IMR-90 (cell line): ENCODE data around the gene EEPD1. TPM values are rescaled to one million over a fixed set of nuclear protein-coding genes. Genes with fewer than 3 reads are reported as not detected.
A peak's percentile ranks its signal among the peaks of the same experiment; 100 is the strongest.

Experiments used
- ATAC-seq: fragments of 200-7000 bp; cut with Tn5 transposase; 2 replicates; pipeline ENCODE4 v1.9.1; 2020; ENCODE audit warnings: low read depth, mild to moderate bottlenecking, moderate library complexity
- BruUV-seq: library from RNA; stranded (reverse); fragments of 400-500 nt; replicated peaks from 2 replicates; lab custom pipeline; 2021; lab: Mats Ljungman, UMichigan
- CTCF ChIA-PET: fragments of 300-600 bp; formaldehyde crosslinking; extraction: SDS; loops from one replicate; lab custom pipeline; 2021; ENCODE audit warnings: antibody characterized with exemption; lab: Yijun Ruan, JAX
- POLR2A ChIA-PET: fragments of 300-600 bp; sonication (Branson Sonifier 250); formaldehyde crosslinking; loops from one replicate; lab custom pipeline; 2022; ENCODE audit warnings: antibody characterized with exemption; ENCODE audit not compliant: unreplicated experiment; lab: Charles Lee
- DNase-seq: peaks from one replicate; pipeline ENCODE4 v3.0.0; 2013
- H2AFZ ChIP-seq: replicated peaks from 2 replicates; pipeline ENCODE3; 2013; ENCODE audit warnings: low read length, mild to moderate bottlenecking; ENCODE audit not compliant: poor library complexity
- H2AK5ac ChIP-seq: 2 replicates; pipeline ENCODE4 v1.6.1; 2013; ENCODE audit warnings: low read depth, low read length, inconsistent platforms
- H2AK9ac ChIP-seq: replicated peaks from 2 replicates; pipeline ENCODE3; 2013; ENCODE audit warnings: mild to moderate bottlenecking, low read depth, low read length, moderate library complexity; ENCODE audit not compliant: poor library complexity
- H2BK120ac ChIP-seq: 2 replicates; pipeline ENCODE4 v1.6.1; 2013; ENCODE audit warnings: low read depth, low read length, inconsistent platforms
- H2BK15ac ChIP-seq: 3 replicates; pipeline ENCODE4 v1.6.1; 2013; ENCODE audit warnings: low read depth, low read length, inconsistent platforms
- H2BK20ac ChIP-seq: 2 replicates; pipeline ENCODE4 v1.6.1; 2013; ENCODE audit warnings: low read depth, mild to moderate bottlenecking, inconsistent platforms, low read length, moderate library complexity
- H2BK5ac ChIP-seq: 2 replicates; pipeline ENCODE4 v1.6.1; 2013; ENCODE audit warnings: mild to moderate bottlenecking, low read depth, low read length, inconsistent platforms; ENCODE audit not compliant: poor library complexity, severe bottlenecking
- H3K14ac ChIP-seq: replicated peaks from 2 replicates; pipeline ENCODE4 v1.6.1; 2013; ENCODE audit warnings: low read depth, low read length, inconsistent platforms
- H3K18ac ChIP-seq: 2 replicates; pipeline ENCODE4 v1.6.1; 2013; ENCODE audit warnings: low read depth, low read length, control low read depth
- H3K23ac ChIP-seq: 2 replicates; pipeline ENCODE4 v1.6.1; 2013; ENCODE audit warnings: low read depth, low read length, inconsistent platforms
- H3K27ac ChIP-seq: 2 replicates; pipeline ENCODE4 v1.5.1; 2013; ENCODE audit warnings: mild to moderate bottlenecking, control low read depth, low read length; ENCODE audit not compliant: insufficient read depth
- H3K27me3 ChIP-seq: 2 replicates; pipeline ENCODE4 v1.6.1; 2013; ENCODE audit warnings: low read length; ENCODE audit not compliant: control insufficient read depth, insufficient read depth
- H3K36me3 ChIP-seq: 2 replicates; pipeline ENCODE4 v1.6.1; 2013; ENCODE audit warnings: low read length, mixed read lengths; ENCODE audit not compliant: control insufficient read depth, insufficient read depth
- H3K4ac ChIP-seq: 2 replicates; pipeline ENCODE4 v1.6.1; 2013; ENCODE audit warnings: low read depth, low read length, inconsistent platforms
- H3K4me1 ChIP-seq: 2 replicates; pipeline ENCODE4 v1.6.1; 2013; ENCODE audit warnings: low read length, mixed read lengths; ENCODE audit not compliant: control insufficient read depth, insufficient read depth
- H3K4me2 ChIP-seq: 2 replicates; pipeline ENCODE4 v1.6.1; 2013; ENCODE audit warnings: low read depth, mild to moderate bottlenecking, control low read depth, low read length, moderate library complexity
- H3K4me3 ChIP-seq: 2 replicates; pipeline ENCODE4 v1.5.1; 2013; ENCODE audit warnings: low read depth, mild to moderate bottlenecking, control low read depth, low read length, moderate library complexity; ENCODE audit not compliant: insufficient read depth
- H3K56ac ChIP-seq: 2 replicates; pipeline ENCODE4 v1.6.1; 2013; ENCODE audit warnings: low read length, inconsistent platforms; ENCODE audit not compliant: insufficient read depth; ENCODE audit errors: extremely low read depth
- H3K79me1 ChIP-seq, 2 experiments: 2 replicates each; pipeline ENCODE4 v1.6.1; 2013; ENCODE audit warnings: low read length in 2 of 2, inconsistent platforms in 1 of 2, low read depth in 1 of 2
- H3K9ac ChIP-seq: 2 replicates; pipeline ENCODE4 v1.6.1; 2013; ENCODE audit warnings: low read depth, low read length, control low read depth
- H3K9me1 ChIP-seq: 2 replicates; pipeline ENCODE4 v1.6.1; 2013; ENCODE audit warnings: low read length, inconsistent platforms; ENCODE audit not compliant: insufficient read depth
- H3K9me3 ChIP-seq: 2 replicates; pipeline ENCODE4 v1.6.1; 2013; ENCODE audit warnings: low read length; ENCODE audit not compliant: control insufficient read depth, insufficient read depth
- H4K20me1 ChIP-seq: 2 replicates; pipeline ENCODE4 v1.6.1; 2013; ENCODE audit warnings: low read length, inconsistent platforms; ENCODE audit not compliant: insufficient read depth
- H4K5ac ChIP-seq: 2 replicates; pipeline ENCODE4 v1.6.1; 2013; ENCODE audit warnings: mild to moderate bottlenecking, low read depth, low read length, control low read depth
- H4K8ac ChIP-seq, 2 experiments: 2 replicates each; pipeline ENCODE4 v1.6.1; 2013; ENCODE audit warnings: low read depth in 2 of 2, low read length in 2 of 2, control low read depth in 1 of 2, inconsistent platforms in 1 of 2
- H4K91ac ChIP-seq: 2 replicates; pipeline ENCODE4 v1.6.1; 2013; ENCODE audit warnings: low read depth, low read length, inconsistent platforms; ENCODE audit not compliant: insufficient read depth
- MAZ ChIP-seq: IDR thresholded peaks from 2 replicates; pipeline ENCODE4 v1.6.1; 2012; ENCODE audit warnings: low read depth, mild to moderate bottlenecking, low read length, improper control_type of control experiment, moderate library complexity, borderline replicate concordance
- WGBS, 2 experiments: methylation state at CpG; one replicate each; pipeline versions ENCODE4 v1.1.5 to v1.1.7; 2013; ENCODE audit warnings: missing lambda C conversion rate in 2 of 2; ENCODE audit not compliant: insufficient read length in 1 of 2; ENCODE audit errors: extremely low coverage in 2 of 2; 5-methylcytosine and 5-hydroxymethylcytosine counted together
- dilution Hi-C: fragments of 300-500 bp; cut with HindIII; formaldehyde crosslinking; loops from one replicate; pipeline ENCODE4 v1.14.3; 2018; ENCODE audit warnings: low sequenced_read_pairs; ENCODE audit not compliant: unreplicated experiment
- in situ Hi-C: fragments of 300-500 bp; cut with MboI; formaldehyde crosslinking; loops from 3 replicates; pipeline ENCODE4 v1.14.3; 2019; ENCODE audit warnings: low sequenced_read_pairs, inconsistent platforms, mixed read lengths
- intact Hi-C: fragments of 100-400 bp; cut with micrococcal nuclease; formaldehyde crosslinking; loops from 2 replicates; pipeline ENCODE4 v1.10.0; 2022
- polyA plus RNA-seq, 3 experiments: library from polyadenylated mRNA; depleted of rRNA; stranded (reverse); fragments of >200 nt; gene quantifications; 2 replicates each; pipeline ENCODE4 v1.2.3, GENCODE V29; 2012; ENCODE audit warnings: low replicate concordance in 1 of 3
- total RNA-seq: library from RNA; depleted of rRNA; stranded (reverse); fragments of >200 nt; gene quantifications from 2 replicates; pipeline ENCODE4 v1.2.3, GENCODE V29; 2012
- TF ChIP-seq, protein P1 (sequence below): fragments of 150-350 bp; IDR thresholded peaks from 2 replicates; pipeline ENCODE4 v1.6.1; 2016; ENCODE audit warnings: low read depth, mild to moderate bottlenecking, low read length, moderate library complexity, borderline replicate concordance

Gene EEPD1
- total and polyA plus RNA-seq, 2 of the 4 experiments (the other 2 are of a cell fraction) = 7.3 to 15.2 TPM

GRCh38 chr7:36205803-36206202, 52.7 kb downstream of the EEPD1 start:
- Histone ChIP-seq H3K9me3 (no peaks in the 10 kb centered on the region), H3K36me3 (no peaks in the 10 kb centered on the region), H3K14ac (peak overlapping the region; percentile 3), H3K18ac (peak overlapping the region; percentile 20), H3K27me3 (no peaks in the 10 kb centered on the region), H4K5ac (peak overlapping the region; percentile 74), H2BK5ac (peak overlapping the region; percentile 54), H3K4me3 (no peak overlapping the region), H3K23ac (peak overlapping the region; percentile 1; the same call in 1 of the 2 replicates), H2AFZ (no peak overlapping the region), H4K20me1 (no peaks in the 10 kb centered on the region), H3K9ac (0 out of 2 replicates have a peak overlapping the region, but pooled peaks have one; percentile 15), H2AK9ac (peak overlapping the region; percentile 53), H3K27ac (peak overlapping the region; percentile 52), H3K4me1 (peaks cover 60% of the 10 kb centered on the region), H4K91ac (peak overlapping the region; percentile 92), H3K79me1 (peaks cover 32 to 82% of the 10 kb centered on the region in 2 experiments), H3K4ac (peak overlapping the region; percentile 99), H2BK20ac (peak overlapping the region; percentile 96), H2AK5ac (peak overlapping the region; percentile 84), H2BK15ac (peak overlapping the region; percentile 85; the same call in 2 of the 3 replicates), H2BK120ac (peak overlapping the region; percentile 99), H3K4me2 (no peak overlapping the region), H3K56ac (peak overlapping the region; percentile 24; the same call in 1 of the 2 replicates), H4K8ac (peak overlapping the region; percentile 76 to 88), H3K9me1 (peaks cover 60% of the 10 kb centered on the region)
- BruUV-seq = no TSS peak
- POLR2A ChIA-PET = no interaction called here
- CTCF ChIA-PET = no interaction called here
- in situ Hi-C loops (no loop called here), intact Hi-C loops (loop anchor here (5.0 kb wide), 2 partner anchors 49 to 76 kb away; no protein-coding TSS in a partner anchor), dilution Hi-C loops (no loop called here)
- DNase-seq (no peak), ATAC-seq (no peak)
- WGBS, 2 experiments = 88% methylated on average over 3 of the region's 6 CpGs; no CpG with 5 or more reads in 1 of the 2 experiments
- TF ChIP-seq, protein P1, sequence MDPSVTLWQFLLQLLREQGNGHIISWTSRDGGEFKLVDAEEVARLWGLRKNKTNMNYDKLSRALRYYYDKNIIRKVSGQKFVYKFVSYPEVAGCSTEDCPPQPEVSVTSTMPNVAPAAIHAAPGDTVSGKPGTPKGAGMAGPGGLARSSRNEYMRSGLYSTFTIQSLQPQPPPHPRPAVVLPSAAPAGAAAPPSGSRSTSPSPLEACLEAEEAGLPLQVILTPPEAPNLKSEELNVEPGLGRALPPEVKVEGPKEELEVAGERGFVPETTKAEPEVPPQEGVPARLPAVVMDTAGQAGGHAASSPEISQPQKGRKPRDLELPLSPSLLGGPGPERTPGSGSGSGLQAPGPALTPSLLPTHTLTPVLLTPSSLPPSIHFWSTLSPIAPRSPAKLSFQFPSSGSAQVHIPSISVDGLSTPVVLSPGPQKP = no peak
- no peak for TF ChIP-seq MAZ
